GM18526 (cell line): Measurements from ENCODE around the gene RCL1.

Experiments
- POLR2A ChIP-seq: IDR thresholded peaks from 3 replicates; pipeline ENCODE4 v1.6.1; 2011; ENCODE audit not compliant: insufficient read length; ENCODE audit errors: extremely low read depth

The RCL1 gene

DNA sequence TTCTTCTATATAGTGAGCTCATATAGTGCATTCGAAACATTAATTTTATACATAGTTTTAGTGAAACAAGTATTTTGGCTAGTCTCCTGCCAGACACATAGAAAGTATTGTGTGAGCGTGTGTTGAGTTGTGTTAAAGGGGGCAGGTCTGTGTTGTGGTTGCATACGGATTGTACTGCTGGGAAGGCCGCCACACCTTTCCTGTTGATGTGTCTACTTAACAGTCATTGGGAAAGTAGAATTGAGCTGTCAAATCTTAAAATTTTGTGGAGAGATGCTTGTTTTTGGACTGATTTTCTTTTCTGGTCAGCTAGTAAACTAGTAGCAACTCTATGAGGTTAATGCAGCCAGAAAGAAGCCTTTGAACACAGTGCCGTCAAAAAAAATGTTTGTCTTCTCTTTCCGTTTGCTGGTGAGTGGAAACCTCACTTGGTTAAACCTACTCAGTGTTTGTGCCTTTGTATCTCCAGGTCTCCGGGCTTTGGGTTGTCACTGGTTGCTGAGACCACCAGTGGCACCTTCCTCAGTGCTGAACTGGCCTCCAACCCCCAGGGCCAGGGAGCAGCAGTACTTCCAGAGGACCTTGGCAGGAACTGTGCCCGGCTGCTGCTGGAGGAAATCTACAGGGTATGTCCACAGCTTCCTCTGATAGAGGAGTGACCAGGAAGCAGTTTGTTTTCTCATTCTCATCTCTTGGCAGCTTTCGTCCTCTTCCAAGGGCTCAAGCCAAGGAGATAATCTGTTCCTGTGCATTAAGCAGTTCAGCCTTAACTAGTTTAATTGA, 51.5 kb downstream of the RCL1 start:
- TF ChIP-seq POLR2A, result no peak

DNA sequence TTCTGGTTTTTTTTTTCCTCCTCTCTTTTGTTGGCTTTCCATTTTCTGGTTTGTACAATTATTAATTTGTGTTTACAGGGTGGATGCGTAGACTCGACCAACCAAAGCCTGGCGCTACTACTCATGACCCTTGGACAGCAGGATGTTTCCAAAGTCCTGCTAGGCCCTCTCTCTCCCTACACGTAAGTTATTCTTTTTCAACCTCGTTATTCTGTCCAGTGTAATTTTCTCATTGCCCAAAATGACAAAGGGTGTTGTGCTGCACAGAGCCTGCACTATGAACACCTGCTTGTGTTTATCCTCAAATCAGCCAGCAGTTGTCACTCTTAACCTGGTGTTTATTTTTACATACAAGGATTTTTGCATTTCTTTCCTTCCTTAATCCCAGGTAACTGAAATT, 56.6 kb downstream of the RCL1 start:
- TF ChIP-seq POLR2A, result no peak

DNA sequence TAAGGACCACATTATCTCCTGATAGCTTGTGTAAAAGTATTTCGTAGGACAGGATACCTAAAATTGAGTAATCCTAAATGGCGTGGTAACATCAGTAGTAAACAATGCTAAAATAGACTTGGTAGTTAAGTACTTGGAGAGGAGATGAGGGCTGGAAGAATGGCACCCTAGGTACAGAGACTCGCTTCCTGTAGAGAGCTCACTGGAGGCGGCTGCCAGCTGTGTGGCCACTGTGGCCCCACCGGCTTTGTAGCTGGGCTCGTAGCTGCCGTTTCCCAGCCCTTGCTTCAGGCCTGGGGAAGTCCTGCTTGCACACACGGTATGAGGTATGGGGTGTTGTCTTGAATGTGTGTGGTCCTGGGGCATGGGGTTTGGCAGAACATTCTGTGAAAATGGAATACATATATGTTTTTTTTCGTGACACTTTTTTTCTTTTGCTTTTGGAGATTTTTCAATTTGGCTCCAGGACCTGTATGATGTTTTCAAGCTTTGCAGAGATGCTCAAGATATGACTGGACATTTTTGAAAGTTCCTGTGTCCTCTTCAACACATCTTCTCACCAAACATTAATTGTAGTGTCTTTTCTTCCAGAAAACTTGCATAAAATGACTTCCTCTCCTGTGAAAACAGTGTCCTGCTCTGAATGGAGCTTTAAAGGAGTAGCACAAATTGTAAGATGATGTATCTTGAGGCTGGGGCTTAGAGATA, 58.0 kb downstream of the RCL1 start:
- TF ChIP-seq POLR2A, result no peak

- TF ChIP-seq POLR2A, result no peak
These were observed 59.7 kb downstream of the RCL1 start for GRCh38 chr9:4852419-4852818.

DNA sequence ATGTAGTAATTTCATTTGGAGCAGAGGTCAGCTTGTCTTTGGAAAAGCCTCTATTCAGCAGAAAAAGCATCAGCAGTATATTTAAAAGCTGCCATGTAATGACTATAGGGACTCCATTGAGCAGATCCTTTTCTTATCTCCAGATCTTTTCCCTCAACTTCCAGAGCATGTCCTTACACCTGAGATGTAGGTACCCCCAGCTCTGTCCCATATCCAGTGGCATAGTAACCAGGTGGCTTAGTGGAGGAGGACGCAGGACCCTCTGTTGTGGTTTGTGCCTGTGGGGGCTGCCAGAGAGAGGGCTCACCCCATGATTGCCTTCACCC, 61.5 kb downstream of the RCL1 start:
- TF ChIP-seq POLR2A, result no peak

- TF ChIP-seq POLR2A, result no peak
These were observed 63.1 kb downstream of the RCL1 start for GRCh38 chr9:4855841-4856240.

GRCh38 chr9:4857163-4857810, 64.5 kb downstream of the RCL1 start:
- TF ChIP-seq POLR2A, result no peak

GRCh38 chr9:4859035-4859434, 66.3 kb downstream of the RCL1 start:
- TF ChIP-seq POLR2A, result no peak

GRCh38 chr9:4860383-4860782, 67.6 kb downstream of the RCL1 start:
- TF ChIP-seq POLR2A, result no peak

DNA sequence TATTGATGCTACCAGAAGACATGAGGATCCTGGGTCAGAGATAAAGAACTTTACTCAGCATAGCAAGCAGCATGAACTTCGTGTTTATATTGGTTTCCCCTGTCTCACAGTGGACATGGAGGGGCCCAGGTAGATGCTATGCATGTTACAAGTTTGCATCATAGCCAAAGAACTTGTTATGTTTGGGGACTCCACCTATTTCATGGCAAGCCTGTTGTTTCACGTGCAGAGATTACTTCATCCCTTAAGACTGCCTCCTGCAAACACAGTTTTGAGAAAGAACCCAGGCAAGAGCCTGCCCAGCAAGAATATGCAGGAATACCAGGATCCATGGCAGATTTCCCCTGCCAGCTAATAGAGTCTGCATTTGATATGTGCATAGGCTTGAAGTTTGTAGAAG, 68.4 kb downstream of the RCL1 start:
- TF ChIP-seq POLR2A, result no peak

- TF ChIP-seq POLR2A, result no peak
These were observed 69.2 kb downstream of the RCL1 start for GRCh38 chr9:4861736-4862451.

DNA sequence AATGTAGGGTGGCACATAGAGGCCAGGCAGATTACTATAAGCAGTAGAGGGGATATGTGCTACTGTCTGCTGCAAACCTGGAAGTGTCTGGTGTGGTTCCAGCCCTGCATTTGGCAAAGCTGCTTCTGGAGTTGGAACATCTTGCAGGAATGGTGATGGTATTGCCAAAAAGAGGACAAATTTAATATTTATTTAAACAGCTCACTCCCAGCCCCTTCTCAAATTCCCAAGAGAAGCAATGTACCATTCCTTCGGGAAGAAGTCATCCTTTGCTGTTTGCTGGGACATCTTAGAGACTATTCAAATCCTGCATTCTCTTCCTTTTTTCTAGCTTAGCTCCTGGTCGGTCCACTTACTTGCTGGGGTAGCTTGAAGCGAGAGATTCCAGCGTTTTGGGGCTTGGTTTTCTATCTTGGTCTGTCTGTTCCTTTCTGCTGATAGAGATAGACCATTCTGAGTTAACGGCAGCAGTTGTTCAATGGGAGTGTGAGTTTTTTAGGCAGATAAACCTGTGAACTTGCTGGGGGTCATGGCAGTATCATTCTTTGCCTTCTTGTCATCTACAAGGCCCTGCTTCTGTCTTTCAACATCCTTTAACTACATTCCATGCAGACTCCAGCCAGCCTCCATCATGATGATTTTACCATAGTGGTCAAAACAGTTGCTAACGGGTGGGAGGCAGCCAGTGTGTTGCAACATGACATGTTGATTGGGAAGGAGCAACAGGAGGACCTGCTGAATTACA, 69.9 kb downstream of the RCL1 start:
- TF ChIP-seq POLR2A, result no peak

- TF ChIP-seq POLR2A, result no peak
These were observed 71.5 kb downstream of the RCL1 start for GRCh38 chr9:4864234-4864661.

DNA sequence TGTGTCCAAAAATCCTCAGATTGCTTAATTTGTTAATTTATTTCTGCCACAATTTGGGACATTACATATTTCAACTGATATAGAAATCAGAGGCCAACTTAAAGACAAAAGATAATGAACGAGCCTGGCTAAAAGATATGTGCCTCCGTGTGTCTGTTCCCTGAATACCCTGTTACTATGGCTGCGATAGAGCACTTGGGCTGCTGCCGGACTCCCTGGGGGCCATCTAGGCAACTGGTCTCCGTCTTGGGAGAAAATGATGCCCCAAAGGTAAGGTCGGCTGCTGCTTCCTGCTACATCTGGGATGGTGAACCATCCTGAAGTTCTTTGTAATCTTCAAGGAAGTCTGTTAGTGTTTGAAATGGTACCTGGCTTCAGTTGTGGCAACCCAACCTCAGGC, 72.0 kb downstream of the RCL1 start:
- no peak for TF ChIP-seq POLR2A

- TF ChIP-seq POLR2A, result no peak
These were observed 72.9 kb downstream of the RCL1 start for GRCh38 chr9:4865681-4866080.
